Stimulated activated CD8-positive, alpha-beta memory T cell treated with anti-CD3 and anti-CD28 coated beads, Interleukin-15, amount 100 ng/mL, for 4 hours (primary cell): ENCODE measurements around the gene FHIP1A.
"Not testable (repeated sequence)": the region's sequence is repeated elsewhere in the genome, so short reads cannot be mapped to it uniquely, and the experiment has no call there.

Source experiments
- DNase-seq, 2 donors: peaks; one replicate each; pipeline ENCODE4 v3.0.0-alpha.2; 2020; ENCODE audit warnings: low read depth in 2 of 2

The FHIP1A gene

GRCh38 chr4:151408630-151409469 is at the start of gene FHIP1A:
TSS of gene FHIP1A (plus strand) at chr4:151409176. CDS start at chr4:151566260, 157,084 bp downstream.
- DNase-seq: peak; percentile 68 to 71

GRCh38 chr4:151359576-151359975 is 49.4 kb upstream of the FHIP1A start:
- no peak for DNase-seq

GRCh38 chr4:151361126-151361525 is 47.9 kb upstream of the FHIP1A start:
- no peak for DNase-seq

DNA sequence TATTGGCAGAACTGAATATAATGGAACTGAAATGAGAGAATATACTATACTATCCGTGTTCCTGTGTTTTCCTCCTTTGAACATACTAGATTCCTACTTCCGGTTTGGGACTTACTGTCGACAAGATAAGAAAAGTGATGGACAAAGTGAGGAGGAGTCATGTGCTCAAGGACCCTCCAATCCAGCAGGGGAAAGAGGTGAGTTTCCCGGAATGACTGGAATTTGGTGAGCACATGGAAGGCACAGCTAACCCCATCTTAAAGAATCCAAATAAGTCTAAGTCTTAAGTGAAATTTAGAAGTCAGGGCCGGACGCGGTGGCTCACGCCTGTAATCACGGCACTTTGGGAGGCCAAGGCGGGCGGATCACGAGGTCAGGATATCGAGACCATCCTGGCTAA is 47.0 kb upstream of the FHIP1A start:
- DNase-seq: no peak

DNA sequence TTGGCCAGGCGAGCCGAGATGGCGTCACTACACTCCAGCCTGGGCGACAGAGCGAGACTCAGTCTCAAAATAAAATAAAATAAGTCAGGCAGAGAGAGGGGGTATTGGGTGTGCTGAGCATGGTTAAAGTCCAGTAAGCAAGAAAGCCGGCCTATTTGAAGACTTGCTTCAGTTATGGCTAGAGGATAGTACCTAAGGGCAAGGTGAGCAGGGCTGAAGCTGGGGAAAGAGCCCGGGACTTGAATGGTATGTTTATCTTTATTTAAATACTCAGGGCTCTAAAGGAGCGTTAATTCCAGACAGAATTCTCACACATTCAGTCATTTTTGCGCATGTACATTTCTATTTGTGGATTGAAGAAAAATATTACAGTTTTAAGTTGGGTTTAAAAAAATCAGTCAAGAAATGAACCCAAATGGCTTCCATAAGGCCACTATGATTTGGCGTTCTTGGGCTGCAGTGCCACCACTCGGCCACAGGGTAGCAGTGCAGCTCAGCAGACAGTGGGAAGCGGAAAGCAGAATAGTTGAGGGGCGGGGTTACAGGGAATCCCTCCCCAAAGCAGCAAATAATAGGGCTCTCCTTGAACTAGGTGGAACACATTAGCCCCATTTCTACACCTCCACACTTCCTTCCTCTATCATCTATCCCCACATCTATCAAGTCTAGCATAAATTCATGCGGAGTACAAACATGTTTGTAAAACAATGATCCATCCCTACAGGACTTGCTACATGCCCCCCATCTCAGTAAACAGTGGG is 46.4 kb upstream of the FHIP1A start:
- DNase-seq: peak; percentile 25 to 49

GRCh38 chr4:151376540-151376939 is 32.4 kb upstream of the FHIP1A start:
- no peak for DNase-seq

DNA sequence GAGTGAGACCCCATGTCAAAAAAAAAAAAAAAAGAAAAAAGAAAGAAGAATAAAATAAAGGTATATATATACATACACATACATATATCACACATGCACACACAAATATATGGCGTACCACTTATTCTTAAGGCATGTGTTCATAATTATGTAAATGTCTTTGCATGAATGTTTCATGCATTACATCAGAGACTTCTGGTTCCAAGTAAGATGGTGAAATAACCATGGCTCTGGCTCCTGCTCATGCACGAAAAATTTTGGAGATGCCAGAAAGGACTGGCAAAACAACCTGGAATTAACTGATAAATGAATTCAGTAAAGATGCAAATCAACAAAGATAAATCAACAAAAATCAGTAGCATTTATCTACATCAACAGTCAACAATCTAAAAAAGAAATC is 19.7 kb upstream of the FHIP1A start:
- DNase-seq: no peak

GRCh38 chr4:151389799-151390198 is 19.2 kb upstream of the FHIP1A start:
- DNase-seq: not testable (repeated sequence)

GRCh38 chr4:151395873-151396272 is 13.1 kb upstream of the FHIP1A start:
- DNase-seq: no peak

DNA sequence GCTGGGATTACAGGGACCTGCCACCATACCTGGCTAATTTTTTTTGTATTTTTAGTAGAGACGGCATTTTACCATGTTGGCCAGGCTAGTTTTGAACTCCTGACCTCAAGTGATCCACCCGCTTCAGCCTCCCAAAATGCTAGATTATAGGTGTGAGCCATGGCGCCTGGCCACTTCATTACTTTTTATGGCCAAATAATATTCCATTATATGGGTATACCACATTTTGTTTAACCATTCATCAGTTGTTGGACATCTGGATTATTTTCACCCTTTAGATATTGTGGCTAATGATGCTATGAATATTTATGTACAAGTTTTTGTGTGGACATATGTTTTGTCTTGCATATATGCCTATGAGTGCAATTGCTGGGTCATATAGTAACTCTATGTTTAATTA is 8.6 kb upstream of the FHIP1A start:
- no peak for DNase-seq

- DNase-seq: no peak
Observed at GRCh38 chr4:151401739-151402138, 7.2 kb upstream of the FHIP1A start.

GRCh38 chr4:151402145-151402865 is 6.7 kb upstream of the FHIP1A start:
- no peak for DNase-seq

DNA sequence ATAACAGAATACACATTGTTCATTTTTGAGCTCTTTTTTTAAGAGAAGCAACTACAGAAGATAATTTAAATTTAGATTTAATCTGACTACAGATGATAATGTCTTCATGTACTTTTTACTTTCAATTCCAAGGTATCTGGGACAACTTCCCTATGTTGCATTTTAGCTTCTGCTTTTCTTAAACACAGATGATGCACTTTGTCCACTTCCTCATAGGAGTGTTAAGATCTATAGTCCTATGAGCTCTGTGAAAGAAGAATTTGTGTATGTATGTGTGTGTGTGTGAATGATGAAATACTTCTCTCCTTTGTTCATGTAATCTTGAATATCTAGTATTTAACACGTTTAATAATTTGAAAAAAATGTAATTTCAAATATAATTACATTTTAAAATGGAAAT is 5.3 kb upstream of the FHIP1A start:
- DNase-seq: no peak

GRCh38 chr4:151404802-151405201 is 4.2 kb upstream of the FHIP1A start:
- DNase-seq: not testable (repeated sequence)

DNA sequence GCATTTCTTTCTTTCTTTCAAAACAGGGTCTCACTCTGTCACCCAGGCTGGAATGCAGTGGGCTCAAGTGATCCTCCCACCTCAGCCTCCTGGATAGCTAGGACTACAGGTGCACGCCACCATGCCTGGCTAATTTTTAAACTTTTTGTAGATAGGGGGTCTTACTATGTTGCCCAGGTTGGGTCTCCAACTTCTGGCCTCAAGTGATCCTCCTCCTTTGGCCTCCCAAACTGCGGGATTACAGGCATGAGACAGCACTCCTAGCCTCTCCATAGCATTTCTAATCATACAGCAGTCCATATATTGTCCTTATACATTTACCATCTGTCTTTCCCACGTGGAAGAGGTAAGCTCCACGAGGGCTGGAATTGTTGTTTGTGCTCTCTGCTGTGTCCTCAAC is 2.0 kb upstream of the FHIP1A start:
- no peak for DNase-seq

GRCh38 chr4:151407466-151408379 is 1.3 kb upstream of the FHIP1A start:
- DNase-seq: peak in 1 of 2 donors; percentile 0

- no peak for DNase-seq
Observed at GRCh38 chr4:151408380-151408629, 671 bp upstream of the FHIP1A start.

DNA sequence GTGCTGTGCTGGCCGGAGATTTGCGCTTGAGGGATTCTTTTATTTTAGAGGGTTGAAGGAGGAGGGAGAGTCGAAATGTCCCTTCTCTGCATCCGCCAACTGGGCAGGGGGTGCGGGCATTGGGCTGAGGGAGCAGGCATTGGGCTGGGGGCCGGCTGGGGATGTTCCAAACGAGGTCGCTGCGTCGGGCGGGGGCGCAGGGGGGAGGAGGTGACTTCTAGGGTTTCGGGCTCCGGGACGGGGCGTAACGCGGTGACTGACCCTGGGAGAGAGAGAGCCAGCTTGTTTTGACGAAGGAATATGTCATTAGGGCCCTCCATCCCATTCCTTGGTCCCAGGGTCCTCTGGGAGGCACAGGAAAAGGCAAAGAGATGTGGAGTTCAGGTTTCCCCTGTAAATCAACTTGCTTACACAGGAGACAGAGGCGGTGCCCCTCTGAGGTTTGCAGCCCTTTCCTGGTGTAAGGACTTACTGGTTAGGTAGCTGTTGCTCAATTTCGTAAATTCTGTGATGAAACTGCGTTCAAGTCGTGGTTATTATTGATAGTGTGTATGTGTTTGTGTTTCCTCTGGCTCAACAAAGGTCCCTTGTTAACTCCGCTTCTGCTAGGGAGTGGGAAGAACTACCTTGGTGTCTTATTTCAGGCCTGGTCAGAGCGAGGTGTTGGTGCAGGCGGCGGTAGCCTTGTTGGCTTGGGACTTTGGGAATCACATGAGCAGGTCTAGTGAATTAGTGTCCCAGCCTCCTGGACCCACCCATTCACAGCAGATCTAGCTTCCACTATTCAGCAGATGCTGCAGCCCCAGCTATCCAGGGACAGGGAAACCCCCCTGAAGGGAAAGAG is 716 bp downstream of the FHIP1A start:
- no peak for DNase-seq

- no peak for DNase-seq
Observed at GRCh38 chr4:151415978-151416377, 7.0 kb downstream of the FHIP1A start.

- no peak for DNase-seq
Observed at GRCh38 chr4:151417164-151417571, 8.2 kb downstream of the FHIP1A start.
